HFFc6 (cell line): Measurements from ENCODE around the gene ARFRP1. TPM values are rescaled to one million over a fixed set of nuclear protein-coding genes. Genes with fewer than 3 reads are reported as not detected.

Source experiments
- DNase-seq: peaks from one replicate; pipeline ENCODE4 v3.0.0-alpha.2; 2018
- H3K27ac Mint-ChIP-seq: 2 replicates; pipeline ENCODE4 v1.8.0; 2020; ENCODE audit warnings: mild to moderate bottlenecking, mixed read lengths
- H3K27me3 Mint-ChIP-seq: 2 replicates; pipeline ENCODE4 v1.8.0; 2021; ENCODE audit warnings: mild to moderate bottlenecking, moderate library complexity, mixed read lengths; ENCODE audit not compliant: insufficient read depth
- H3K36me3 Mint-ChIP-seq: 2 replicates; pipeline ENCODE4 v1.8.0; 2021; ENCODE audit warnings: low read depth, mixed read lengths
- H3K4me1 Mint-ChIP-seq: 2 replicates; pipeline ENCODE4 v1.8.0; 2020; ENCODE audit warnings: low read depth, mixed read lengths
- H3K4me3 Mint-ChIP-seq: 2 replicates; pipeline ENCODE4 v1.8.0; 2020; ENCODE audit warnings: mild to moderate bottlenecking, moderate library complexity, mixed read lengths
- H3K9me3 Mint-ChIP-seq: 2 replicates; pipeline ENCODE4 v1.8.0; 2020; ENCODE audit warnings: mild to moderate bottlenecking, mixed read lengths
- total RNA-seq, 6 experiments: library from RNA; stranded (reverse); fragmentation: NEBNext Ultra II Directional; extraction: Animal tissue kit (Norgen Biotek cat#: 25700); gene quantifications; 2 replicates in 1 of 6; 3 replicates in 5 of 6; pipeline ENCODE4 v1.2.3, GENCODE V29; 2021
- TF ChIP-seq, protein P1 (sequence below): fragments of 200-600 bp; sonication (generic); IDR thresholded peaks from 2 replicates; pipeline ENCODE4 v1.5.0; 2021; ENCODE audit warnings: antibody characterized with exemption, mild to moderate bottlenecking

ARFRP1 gene
- total RNA-seq, 6 experiments from 2014 or later: 35.1 to 44.2 (median 37.4) TPM

DNA sequence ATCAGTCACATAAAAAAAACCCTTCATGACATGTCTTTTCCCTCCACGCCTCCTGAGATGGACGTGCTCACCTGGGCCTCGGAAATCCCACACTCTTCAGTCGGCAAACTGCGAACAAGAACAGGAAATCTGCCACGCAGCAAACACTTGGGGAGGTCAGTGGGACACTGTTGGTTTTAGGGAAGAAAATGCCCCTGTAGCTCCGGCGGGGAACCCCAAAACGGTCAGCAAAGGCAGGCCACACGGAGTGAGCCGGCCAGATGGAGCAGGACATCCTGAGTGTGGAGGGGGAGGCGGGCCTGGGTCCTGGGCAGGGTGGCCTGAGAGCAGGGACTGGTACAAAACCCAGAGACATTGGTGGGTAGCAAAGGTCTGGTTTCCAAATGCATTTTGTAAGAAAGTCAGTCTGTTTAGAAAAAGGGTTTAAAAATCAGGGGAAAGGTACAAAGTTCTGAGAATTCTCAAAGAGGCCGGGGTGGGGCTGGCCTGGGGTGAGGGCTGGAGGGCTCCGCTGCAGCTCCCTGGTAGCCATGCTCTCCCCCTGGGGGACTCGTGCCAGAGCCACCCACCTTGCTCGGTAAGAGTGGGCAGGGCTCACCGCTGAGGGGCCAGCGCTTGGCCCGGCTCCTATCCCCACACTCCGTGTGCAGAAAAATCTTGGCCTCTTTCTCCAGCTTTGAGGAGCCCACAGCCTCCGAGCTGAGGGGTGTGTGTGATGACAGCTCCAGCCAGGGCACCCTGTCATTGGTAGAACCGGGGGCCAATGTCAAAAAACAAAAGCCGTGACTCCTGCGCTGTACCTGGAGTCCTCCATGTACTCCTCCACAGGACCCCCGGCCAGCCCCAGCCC is 37.0 kb upstream of the ARFRP1 start:
- Mint-ChIP-seq H3K4me1 (no peaks in the 10 kb centered on the region), H3K27ac (no peak overlapping the region), H3K4me3 (no peak overlapping the region), H3K27me3 (no peaks in the 10 kb centered on the region; the same call in 1 of the 2 replicates), H3K36me3 (peaks cover 4% of the 10 kb centered on the region; the same call in 1 of the 2 replicates), H3K9me3 (no peaks in the 10 kb centered on the region)
- TF ChIP-seq, protein P1, sequence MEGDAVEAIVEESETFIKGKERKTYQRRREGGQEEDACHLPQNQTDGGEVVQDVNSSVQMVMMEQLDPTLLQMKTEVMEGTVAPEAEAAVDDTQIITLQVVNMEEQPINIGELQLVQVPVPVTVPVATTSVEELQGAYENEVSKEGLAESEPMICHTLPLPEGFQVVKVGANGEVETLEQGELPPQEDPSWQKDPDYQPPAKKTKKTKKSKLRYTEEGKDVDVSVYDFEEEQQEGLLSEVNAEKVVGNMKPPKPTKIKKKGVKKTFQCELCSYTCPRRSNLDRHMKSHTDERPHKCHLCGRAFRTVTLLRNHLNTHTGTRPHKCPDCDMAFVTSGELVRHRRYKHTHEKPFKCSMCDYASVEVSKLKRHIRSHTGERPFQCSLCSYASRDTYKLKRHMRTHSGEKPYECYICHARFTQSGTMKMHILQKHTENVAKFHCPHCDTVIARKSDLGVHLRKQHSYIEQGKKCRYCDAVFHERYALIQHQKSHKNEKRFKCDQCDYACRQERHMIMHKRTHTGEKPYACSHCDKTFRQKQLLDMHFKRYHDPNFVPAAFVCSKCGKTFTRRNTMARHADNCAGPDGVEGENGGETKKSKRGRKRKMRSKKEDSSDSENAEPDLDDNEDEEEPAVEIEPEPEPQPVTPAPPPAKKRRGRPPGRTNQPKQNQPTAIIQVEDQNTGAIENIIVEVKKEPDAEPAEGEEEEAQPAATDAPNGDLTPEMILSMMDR: no peak
- DNase-seq: no peak

DNA sequence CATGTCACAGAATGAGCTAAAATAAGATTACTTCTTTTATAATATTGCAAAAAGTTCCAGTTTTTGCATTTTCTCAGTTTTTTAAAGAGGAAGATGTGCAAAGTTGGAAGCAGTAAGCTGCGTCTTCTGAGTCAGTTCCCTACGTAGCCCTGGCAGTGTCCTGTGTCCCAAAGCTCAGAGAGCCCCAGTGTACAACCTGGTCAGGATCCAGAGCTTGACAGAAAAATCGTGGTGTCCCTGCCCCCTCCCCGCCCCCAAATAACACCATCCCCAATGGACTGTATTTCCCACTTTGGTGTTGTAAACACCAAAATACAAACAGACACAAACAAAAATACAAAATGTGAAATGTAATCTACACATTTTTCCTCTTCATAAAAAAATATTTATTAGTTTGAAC is 36.4 kb upstream of the ARFRP1 start:
- Mint-ChIP-seq H3K9me3 (no peaks in the 10 kb centered on the region), H3K4me1 (no peaks in the 10 kb centered on the region), H3K36me3 (peaks cover 4% of the 10 kb centered on the region; the same call in 1 of the 2 replicates), H3K27ac (no peak overlapping the region), H3K4me3 (no peak overlapping the region), H3K27me3 (no peaks in the 10 kb centered on the region; the same call in 1 of the 2 replicates)
- no peak for DNase-seq
- TF ChIP-seq, protein P1: no peak

DNA sequence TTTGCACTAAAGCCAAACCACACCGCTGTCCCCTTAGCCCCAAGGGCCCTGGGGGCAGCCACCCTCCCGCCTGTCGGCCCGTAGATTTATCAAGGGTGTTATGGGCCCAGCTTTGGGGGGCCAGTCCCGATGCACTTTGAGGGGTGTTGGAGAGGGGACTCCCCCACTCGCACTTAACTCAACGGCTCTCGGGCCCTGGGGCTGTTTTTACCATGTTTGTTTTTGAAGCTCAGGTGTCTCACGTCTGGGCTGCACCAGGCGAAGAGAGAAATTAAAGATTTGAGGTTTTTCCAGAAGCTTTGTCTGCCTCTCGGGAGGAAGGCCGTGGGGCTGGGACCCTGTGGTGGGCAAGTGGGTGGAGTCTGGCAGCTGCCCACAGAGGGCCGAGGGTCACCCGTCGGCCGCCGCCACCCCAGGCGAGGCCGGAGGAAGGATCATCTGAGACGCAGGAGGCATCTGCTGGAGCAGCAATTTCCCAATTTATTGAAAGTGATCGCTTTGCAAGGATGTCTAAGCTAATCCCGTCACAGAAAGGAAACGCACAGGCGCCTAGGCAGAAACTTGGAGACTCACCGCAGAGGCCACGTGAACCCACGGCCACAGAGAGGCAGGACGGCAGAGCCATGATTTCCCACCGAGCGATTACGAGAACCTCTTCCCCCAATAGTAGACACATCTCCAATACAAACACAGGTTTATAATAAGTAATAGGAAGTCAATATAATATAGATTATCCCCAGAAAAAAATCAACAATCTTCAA is 35.6 kb upstream of the ARFRP1 start:
- DNase-seq: no peak
- Mint-ChIP-seq H3K4me1 (no peaks in the 10 kb centered on the region), H3K4me3 (no peak overlapping the region), H3K36me3 (peaks cover 4% of the 10 kb centered on the region; the same call in 1 of the 2 replicates), H3K27me3 (no peaks in the 10 kb centered on the region; the same call in 1 of the 2 replicates), H3K27ac (no peak overlapping the region), H3K9me3 (no peaks in the 10 kb centered on the region)
- TF ChIP-seq, protein P1: no peak

DNA sequence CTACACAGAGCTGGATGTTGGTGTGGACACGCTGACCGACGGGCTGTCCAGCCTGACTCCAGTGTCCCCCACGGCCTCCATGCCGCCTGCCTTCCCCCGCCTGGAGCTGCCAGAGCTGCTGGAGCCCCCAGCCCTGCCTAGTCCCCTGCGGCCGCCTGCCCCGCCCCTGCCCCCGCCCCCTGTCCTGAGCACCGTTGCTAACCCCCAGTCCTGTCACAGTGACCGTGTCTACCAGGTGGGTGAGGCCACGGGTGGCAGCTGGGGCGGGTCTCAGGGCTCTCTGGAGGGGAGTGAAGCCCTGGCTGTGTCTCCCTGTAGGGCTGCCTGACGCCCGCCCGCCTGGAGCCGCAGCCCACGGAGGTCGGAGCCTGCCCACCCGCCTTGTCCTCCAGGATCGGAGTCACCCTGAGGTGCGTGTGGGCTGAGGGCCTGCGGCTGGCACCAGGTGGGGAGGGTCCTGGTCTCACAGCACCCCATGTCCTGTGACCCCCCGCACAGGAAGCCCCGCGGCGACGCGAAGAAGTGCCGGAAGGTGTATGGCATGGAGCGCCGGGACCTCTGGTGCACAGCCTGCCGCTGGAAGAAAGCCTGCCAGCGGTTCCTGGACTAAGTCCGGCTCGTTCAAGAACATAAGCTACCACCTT is 34.7 kb upstream of the ARFRP1 start:
- Mint-ChIP-seq H3K36me3 (peaks cover 4% of the 10 kb centered on the region; the same call in 1 of the 2 replicates), H3K9me3 (no peaks in the 10 kb centered on the region), H3K27me3 (no peaks in the 10 kb centered on the region; the same call in 1 of the 2 replicates), H3K4me3 (no peak overlapping the region), H3K4me1 (no peaks in the 10 kb centered on the region), H3K27ac (no peak overlapping the region)
- TF ChIP-seq, protein P1: no peak
- DNase-seq: no peak

DNA sequence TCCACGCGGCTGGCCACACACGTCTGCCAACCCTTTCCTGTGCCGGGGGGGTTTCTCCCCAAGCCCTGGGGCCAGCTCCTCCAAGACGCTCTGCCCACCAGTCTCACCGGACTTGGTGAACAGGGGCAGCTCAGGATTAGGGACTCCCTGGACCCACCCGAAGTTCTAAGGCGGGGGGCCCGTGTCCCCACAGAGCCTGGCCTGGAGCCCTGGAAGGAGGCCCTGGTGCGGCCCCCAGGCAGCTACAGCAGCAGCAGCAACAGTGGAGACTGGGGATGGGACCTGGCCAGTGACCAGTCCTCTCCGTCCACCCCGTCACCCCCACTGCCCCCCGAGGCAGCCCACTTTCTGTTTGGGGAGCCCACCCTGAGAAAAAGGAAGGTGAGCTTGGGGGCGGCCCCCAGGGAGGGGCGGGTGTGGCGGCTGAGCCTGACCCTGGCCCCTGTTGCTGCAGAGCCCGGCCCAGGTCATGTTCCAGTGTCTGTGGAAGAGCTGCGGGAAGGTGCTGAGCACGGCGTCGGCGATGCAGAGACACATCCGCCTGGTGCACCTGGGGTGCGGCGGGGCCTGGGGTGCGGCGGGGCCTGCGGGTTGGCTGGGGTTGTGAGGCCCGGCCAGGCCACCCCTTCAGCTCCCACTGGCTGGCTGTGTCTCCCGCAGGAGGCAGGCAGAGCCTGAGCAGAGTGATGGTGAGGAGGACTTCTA is 34.1 kb upstream of the ARFRP1 start:
- H3K27ac Mint-ChIP-seq: peak overlapping the region; percentile 64; the same call in 1 of the 2 replicates
- no peaks in the 10 kb centered on the region for H3K9me3 Mint-ChIP-seq

More for the DNA sequence above, 34.1 kb upstream of the ARFRP1 start:
- DNase-seq: no peak
- Mint-ChIP-seq H3K27me3 (no peaks in the 10 kb centered on the region; the same call in 1 of the 2 replicates), H3K4me3 (peak overlapping the region; percentile 79), H3K36me3 (peaks cover 4% of the 10 kb centered on the region; the same call in 1 of the 2 replicates), H3K4me1 (no peaks in the 10 kb centered on the region)
- TF ChIP-seq, protein P1: no peak
